ENCODE data around the gene C20orf144. TPM values are rescaled to one million over a fixed set of nuclear protein-coding genes. Genes with fewer than 3 reads are reported as not detected.

The C20orf144 gene
- total RNA-seq, 1 donor from 2014 or later = 0.23 TPM

DNA sequence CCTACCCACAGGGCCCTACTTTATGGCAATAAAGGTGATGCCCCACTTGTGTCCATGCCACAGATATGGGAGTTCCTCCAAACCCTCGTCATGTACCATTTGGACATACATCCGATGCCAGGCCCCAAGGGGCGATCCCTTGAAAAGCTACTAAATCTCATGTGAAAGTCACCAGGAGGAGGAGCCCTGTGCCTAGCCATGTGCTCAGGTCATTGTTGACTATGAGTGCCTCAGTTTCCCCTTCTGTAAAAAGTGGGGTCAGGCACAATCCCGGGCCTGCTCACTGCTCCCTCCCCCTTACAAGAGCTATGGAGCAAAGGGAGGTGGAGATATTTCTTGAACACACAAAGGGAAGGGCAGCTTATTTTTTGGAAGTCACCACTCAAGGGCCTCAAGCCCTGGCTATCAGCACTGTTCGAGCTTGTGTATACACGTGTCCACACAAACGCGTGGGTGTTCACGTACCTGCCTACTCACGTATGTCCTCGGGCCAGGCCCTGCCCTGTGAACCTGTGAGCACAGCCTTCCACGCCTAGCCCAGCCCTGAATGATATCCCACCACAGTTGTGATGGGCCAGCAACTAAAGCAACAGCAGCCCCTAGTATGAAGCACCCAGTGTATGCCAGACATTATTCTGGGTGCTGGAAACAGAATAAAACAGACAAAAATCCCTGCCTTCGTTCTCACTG is 6.5 kb downstream of the C20orf144 start:
- DNase-seq = no peak
- intact Hi-C loops (cut with DNase I) = no loop called here
- TF ChIP-seq, protein P1, sequence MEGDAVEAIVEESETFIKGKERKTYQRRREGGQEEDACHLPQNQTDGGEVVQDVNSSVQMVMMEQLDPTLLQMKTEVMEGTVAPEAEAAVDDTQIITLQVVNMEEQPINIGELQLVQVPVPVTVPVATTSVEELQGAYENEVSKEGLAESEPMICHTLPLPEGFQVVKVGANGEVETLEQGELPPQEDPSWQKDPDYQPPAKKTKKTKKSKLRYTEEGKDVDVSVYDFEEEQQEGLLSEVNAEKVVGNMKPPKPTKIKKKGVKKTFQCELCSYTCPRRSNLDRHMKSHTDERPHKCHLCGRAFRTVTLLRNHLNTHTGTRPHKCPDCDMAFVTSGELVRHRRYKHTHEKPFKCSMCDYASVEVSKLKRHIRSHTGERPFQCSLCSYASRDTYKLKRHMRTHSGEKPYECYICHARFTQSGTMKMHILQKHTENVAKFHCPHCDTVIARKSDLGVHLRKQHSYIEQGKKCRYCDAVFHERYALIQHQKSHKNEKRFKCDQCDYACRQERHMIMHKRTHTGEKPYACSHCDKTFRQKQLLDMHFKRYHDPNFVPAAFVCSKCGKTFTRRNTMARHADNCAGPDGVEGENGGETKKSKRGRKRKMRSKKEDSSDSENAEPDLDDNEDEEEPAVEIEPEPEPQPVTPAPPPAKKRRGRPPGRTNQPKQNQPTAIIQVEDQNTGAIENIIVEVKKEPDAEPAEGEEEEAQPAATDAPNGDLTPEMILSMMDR (IDR thresholded peaks at IDR 0.05) = no peak
- Histone ChIP-seq H3K27ac (no peak overlapping the region), H3K9me3 (no peaks in the 10 kb centered on the region), H3K27me3 (no peaks in the 10 kb centered on the region), H3K4me1 (peaks cover 30% of the 10 kb centered on the region), H3K4me3 (no peak overlapping the region), H3K36me3 (peaks cover 16% of the 10 kb centered on the region)
- no peak for ATAC-seq

DNA sequence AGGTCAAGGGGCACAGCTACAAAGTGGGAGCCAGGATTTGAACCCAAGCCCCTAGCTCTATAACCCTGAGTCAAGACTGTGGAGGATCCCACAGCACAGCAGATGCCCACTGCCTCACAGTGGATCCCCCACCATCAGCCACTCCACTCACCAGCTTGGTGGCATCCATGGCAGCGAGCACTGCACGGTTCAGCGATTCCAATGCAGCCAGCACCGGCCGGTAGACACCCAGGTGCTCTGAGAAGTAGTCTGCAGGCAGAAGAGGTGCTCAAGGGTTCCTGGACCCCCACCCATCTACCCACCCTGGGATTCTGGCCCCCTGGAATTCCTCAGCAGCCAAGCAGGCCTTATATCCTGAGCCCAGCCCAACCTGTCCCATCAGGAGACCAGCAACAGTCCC is 7.1 kb downstream of the C20orf144 start:
- TF ChIP-seq, protein P1 (IDR thresholded peaks at IDR 0.05) = no peak
- intact Hi-C loops (cut with DNase I) = no loop called here
- peaks cover 16% of the 10 kb centered on the region for H3K36me3 ChIP-seq
- peaks cover 29% of the 10 kb centered on the region for H3K4me1 ChIP-seq
- H3K4me3 ChIP-seq = no peak overlapping the region
- ATAC-seq (no peak), DNase-seq (no peak)
- no peak overlapping the region for H3K27ac ChIP-seq
- no peaks in the 10 kb centered on the region for H3K27me3 ChIP-seq
- H3K9me3 ChIP-seq = no peaks in the 10 kb centered on the region

DNA sequence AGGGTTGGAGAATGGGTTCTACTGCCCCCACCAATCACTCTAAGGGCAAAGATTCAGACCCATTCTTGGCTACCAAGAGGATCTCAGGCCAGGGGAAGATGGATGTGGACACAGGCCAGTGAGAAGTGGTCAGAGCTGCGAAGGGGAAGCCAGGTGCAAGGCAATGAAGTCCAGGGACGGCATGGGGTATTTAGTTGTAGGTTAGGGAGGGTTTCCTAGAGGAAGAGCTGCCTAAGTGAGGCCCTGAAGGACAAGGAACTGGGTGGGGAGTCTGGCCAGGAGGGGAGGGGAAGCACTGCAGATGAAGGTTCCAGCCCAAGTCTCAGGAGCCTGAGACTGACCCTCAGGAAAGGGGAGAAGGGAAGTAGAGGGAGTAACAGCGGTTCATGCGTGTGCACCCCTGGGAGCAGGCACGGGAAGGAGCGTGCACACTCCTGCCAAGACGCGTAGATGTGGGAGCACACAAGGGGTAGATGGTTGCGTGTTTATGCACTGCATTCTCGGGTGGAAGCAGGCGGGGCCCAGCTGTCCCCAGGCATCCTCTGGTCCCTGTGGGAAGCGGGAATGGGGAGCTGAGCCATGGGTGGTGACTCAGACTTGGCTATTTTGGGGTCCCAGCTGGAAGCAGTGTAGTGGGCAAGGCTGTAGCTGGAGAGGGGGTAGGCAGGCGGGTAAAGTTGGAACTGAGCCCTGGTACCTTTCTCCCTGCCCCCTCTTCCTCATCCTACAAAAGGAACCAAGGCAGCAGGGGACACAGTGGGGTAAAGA is 7.9 kb downstream of the C20orf144 start:
- ATAC-seq (no peak), DNase-seq (no peak)
- TF ChIP-seq, protein P1 (IDR thresholded peaks at IDR 0.05) = no peak
- Histone ChIP-seq H3K27me3 (no peaks in the 10 kb centered on the region), H3K27ac (no peak overlapping the region), H3K36me3 (peaks cover 16% of the 10 kb centered on the region), H3K4me3 (no peak overlapping the region), H3K4me1 (peaks cover 30% of the 10 kb centered on the region), H3K9me3 (no peaks in the 10 kb centered on the region)
- intact Hi-C loops (cut with DNase I) = no loop called here

DNA sequence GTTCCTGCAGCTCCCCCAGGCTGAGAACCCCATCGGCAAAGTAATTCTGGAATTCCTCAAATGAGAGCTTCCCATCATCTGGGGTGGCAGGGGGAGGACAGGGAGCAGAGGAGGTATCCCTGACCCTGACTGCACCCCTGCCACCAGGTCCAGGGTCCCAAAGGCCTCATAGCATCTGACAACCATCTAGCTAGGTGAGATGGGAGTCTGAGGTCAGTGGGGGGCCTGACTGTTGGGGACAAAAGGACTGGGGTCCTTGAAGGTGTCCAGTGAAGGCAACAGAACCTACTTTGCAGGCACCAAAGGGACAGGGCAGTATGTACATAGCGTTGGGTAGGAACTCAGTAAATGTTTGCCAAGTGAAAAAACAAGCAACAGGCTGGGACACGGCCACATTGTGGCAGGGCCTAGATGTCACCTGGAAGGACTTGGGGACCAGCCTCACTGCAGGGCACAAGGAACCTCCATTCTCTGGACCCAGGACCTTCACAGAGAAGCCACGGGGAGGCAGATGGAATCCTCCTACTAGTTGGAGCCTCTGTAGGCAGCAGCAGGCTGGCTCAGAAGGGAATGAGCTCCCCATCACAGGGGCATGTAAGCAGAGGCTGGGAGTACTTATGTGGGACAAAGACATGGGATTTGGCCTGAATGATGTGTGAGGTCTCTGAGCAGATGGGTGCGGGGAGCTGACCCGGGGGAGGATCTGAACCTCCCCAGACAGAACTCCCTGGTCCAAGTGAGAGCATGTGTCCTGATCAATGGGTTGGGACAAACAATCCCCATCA is 8.8 kb downstream of the C20orf144 start:
- ATAC-seq (no peak), DNase-seq (no peak)
- Histone ChIP-seq H3K4me3 (no peak overlapping the region), H3K9me3 (no peaks in the 10 kb centered on the region), H3K4me1 (peaks cover 31% of the 10 kb centered on the region), H3K27me3 (no peaks in the 10 kb centered on the region), H3K36me3 (peaks cover 16% of the 10 kb centered on the region), H3K27ac (no peak overlapping the region)
- TF ChIP-seq, protein P1 (IDR thresholded peaks at IDR 0.05) = no peak
- intact Hi-C loops (cut with DNase I) = no loop called here

DNA sequence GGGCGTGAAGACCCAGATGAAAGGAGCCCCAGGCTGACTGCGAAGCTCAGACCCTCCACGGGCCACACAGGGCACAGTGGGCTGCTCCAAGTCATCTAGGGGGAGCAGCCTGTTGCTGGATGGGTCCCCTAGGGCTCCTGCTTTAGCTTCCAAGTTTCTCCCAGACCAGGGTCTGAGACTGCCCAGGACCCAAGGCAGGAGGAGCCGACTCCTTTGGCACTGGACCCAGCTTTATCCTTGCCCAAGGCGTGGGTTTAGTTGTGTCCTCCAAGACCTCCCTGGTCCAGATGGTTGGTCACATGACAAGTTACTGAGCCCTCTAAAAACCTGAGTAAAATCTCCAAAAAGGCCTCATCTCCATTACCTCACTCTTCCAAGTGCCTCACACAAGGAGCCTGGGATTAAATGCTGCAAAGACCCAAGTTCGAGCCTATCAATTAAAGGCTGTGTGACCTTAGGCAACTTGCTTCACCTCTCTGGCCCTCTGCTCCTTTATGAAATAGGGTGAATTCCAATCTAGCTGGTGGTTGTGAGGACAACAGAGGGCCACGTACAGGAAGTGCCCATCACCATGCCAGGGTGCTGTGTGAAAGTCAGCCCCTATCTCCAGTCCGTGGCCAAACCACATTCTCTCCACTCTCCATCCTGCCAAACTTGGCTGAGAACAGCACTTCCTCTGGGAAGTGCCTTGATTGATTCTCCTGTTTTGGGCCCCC is 9.6 kb downstream of the C20orf144 start:
- TF ChIP-seq, protein P1 (IDR thresholded peaks at IDR 0.05) = no peak
- H3K4me1 ChIP-seq = peaks cover 29% of the 10 kb centered on the region
- no peaks in the 10 kb centered on the region for H3K27me3 ChIP-seq
- H3K4me3 ChIP-seq = peak overlapping the region; percentile 66
- ATAC-seq (no peak), DNase-seq (no peak)
- H3K36me3 ChIP-seq = peaks cover 16% of the 10 kb centered on the region
- H3K9me3 ChIP-seq = no peaks in the 10 kb centered on the region
- intact Hi-C loops (cut with DNase I) = no loop called here
- H3K27ac ChIP-seq = no peak overlapping the region
